Measurements from ENCODE around the gene GNMT.
A peak's percentile ranks its signal among the peaks of the same experiment; 100 is the strongest.

Gene GNMT

DNA sequence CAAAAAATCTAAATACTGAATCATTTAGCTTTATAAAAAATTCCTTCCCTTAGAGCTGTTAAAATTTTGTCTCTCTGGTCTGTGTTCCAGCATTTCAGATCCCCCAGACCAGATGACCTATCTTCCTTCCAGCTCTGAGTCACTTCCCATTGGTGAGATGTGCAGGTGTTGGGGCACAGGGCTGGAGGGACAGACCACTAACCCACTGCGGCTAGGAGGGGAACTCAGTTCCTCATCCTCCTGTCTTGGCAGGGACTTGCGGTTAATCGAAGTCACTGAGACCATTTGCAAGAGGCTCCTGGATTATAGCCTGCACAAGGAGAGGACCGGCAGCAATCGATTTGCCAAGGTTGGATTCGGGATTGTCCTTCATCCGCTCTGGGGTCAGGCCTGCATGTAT, 25.2 kb upstream of the GNMT start:
- no peak overlapping the region for H3K4me3 ChIP-seq (ENCODE audit: low read length)
- TF ChIP-seq CTCF (IDR thresholded peaks at IDR 0.05; ENCODE audit: insufficient read depth, low read depth, low read length, missing control alignments), result no peak
- no peak for DNase-seq (ENCODE audit: low read depth)

DNA sequence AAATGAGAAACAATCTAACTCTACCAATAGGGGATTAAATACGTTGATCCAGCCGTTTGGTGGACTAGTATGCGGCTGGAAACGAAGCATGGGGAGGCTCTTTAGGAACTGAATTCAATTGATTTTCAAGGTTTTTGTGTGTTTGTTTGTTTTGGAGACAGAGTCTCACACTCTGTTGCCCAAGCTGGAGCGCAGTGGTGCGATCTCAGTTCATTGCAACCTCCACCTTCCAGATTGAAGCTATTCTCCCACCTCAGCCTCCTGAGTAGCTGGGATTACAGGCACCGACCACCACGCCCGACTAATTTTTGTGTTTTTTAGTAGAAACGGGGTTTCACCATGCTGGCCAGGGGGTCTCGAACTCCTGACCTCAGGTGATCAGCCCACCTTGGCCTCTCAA, 24.2 kb upstream of the GNMT start:
- H3K4me3 ChIP-seq (ENCODE audit: low read length), result no peak overlapping the region
- no peak for TF ChIP-seq CTCF (IDR thresholded peaks at IDR 0.05; ENCODE audit: insufficient read depth, low read depth, low read length, missing control alignments)

GRCh38 chr6:42937548-42938427, 22.8 kb upstream of the GNMT start:
- no peak overlapping the region for H3K4me3 ChIP-seq (ENCODE audit: low read length)
- TF ChIP-seq CTCF (IDR thresholded peaks at IDR 0.05; ENCODE audit: insufficient read depth, low read depth, low read length, missing control alignments), result no peak
- DNase-seq (ENCODE audit: low read depth), result peak; percentile 36

More for the DNA sequence above, 24.2 kb upstream of the GNMT start:
- DNase-seq (ENCODE audit: low read depth), result no peak

- DNase-seq (ENCODE audit: low read depth), result no peak
- no peak for TF ChIP-seq CTCF (IDR thresholded peaks at IDR 0.05; ENCODE audit: insufficient read depth, low read depth, low read length, missing control alignments)
- no peak overlapping the region for H3K4me3 ChIP-seq (ENCODE audit: low read length)
Observed at GRCh38 chr6:42938428-42938796, 22.1 kb upstream of the GNMT start.

GRCh38 chr6:42938987-42939809, 21.4 kb upstream of the GNMT start:
- H3K4me3 ChIP-seq (ENCODE audit: low read length), result no peak overlapping the region
- TF ChIP-seq CTCF (IDR thresholded peaks at IDR 0.05; ENCODE audit: insufficient read depth, low read depth, low read length, missing control alignments), result no peak
- no peak for DNase-seq (ENCODE audit: low read depth)

DNA sequence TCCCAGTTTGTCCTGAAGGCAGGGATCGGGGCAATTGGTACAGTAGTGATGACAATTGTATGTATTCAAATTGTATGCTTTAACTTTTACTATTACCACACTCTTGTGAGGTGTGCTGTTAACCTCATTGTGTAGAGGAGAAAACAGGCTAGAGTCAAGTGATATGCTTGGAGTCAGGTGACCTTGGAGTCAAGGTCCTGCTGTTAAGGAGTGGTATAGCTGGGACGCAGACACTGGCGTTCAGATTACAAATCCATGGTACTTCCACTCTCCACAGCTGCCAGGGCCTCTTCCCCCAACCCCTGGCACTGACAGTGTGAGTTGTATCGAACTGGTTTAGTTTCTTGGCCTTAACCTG, 20.8 kb upstream of the GNMT start:
- TF ChIP-seq CTCF (IDR thresholded peaks at IDR 0.05; ENCODE audit: insufficient read depth, low read depth, low read length, missing control alignments), result no peak
- H3K4me3 ChIP-seq (ENCODE audit: low read length), result no peak overlapping the region
- DNase-seq (ENCODE audit: low read depth), result no peak

Data from epithelial cell of esophagus (primary cell).